ENCODE measurements around the gene RESP18. TPM values are rescaled to one million over a fixed set of nuclear protein-coding genes. Genes with fewer than 3 reads are reported as not detected.
A peak's percentile ranks its signal among the peaks of the same experiment; 100 is the strongest.

The RESP18 gene
- total RNA-seq: not detected

- DNase-seq (ENCODE audit: low spot score): no peak
These were observed at the start of gene RESP18 for GRCh38 chr2:219332542-219332941. RESP18 (minus strand) TSS chr2:219332744.

- DNase-seq (ENCODE audit: low spot score): no peak
These were observed 48.9 kb upstream of the RESP18 start for GRCh38 chr2:219381448-219381847.

- no peak for DNase-seq (ENCODE audit: low spot score)
These were observed 48.4 kb upstream of the RESP18 start for GRCh38 chr2:219380926-219381325.

- no peak for DNase-seq (ENCODE audit: low spot score)
These were observed 45.8 kb upstream of the RESP18 start for GRCh38 chr2:219378163-219378851.

- DNase-seq (ENCODE audit: low spot score): peak; percentile 71
These were observed 36.9 kb upstream of the RESP18 start for GRCh38 chr2:219369447-219369861.

GRCh38 chr2:219368690-219369191 is 36.2 kb upstream of the RESP18 start:
- DNase-seq (ENCODE audit: low spot score): peak; percentile 22

- peak; percentile 63 for DNase-seq (ENCODE audit: low spot score)
These were observed 30.1 kb upstream of the RESP18 start for GRCh38 chr2:219362524-219363164.

GRCh38 chr2:219362072-219362471 is 29.5 kb upstream of the RESP18 start:
- no peak for DNase-seq (ENCODE audit: low spot score)

- no peak for DNase-seq (ENCODE audit: low spot score)
These were observed 25.9 kb upstream of the RESP18 start for GRCh38 chr2:219358170-219359075.

GRCh38 chr2:219356834-219357233 is 24.3 kb upstream of the RESP18 start:
- DNase-seq (ENCODE audit: low spot score): no peak

GRCh38 chr2:219354582-219354981 is 22.0 kb upstream of the RESP18 start:
- no peak for DNase-seq (ENCODE audit: low spot score)

GRCh38 chr2:219353129-219353528 is 20.6 kb upstream of the RESP18 start:
- no peak for DNase-seq (ENCODE audit: low spot score)

GRCh38 chr2:219352448-219353023 is 20.0 kb upstream of the RESP18 start:
- DNase-seq (ENCODE audit: low spot score): peak; percentile 60

GRCh38 chr2:219350710-219351221 is 18.2 kb upstream of the RESP18 start:
- DNase-seq (ENCODE audit: low spot score): no peak

- DNase-seq (ENCODE audit: low spot score): no peak
These were observed 17.7 kb upstream of the RESP18 start for GRCh38 chr2:219350215-219350614.

GRCh38 chr2:219344751-219345430 is 12.3 kb upstream of the RESP18 start:
- peak; percentile 53 for DNase-seq (ENCODE audit: low spot score)

- DNase-seq (ENCODE audit: low spot score): no peak
These were observed 2.8 kb upstream of the RESP18 start for GRCh38 chr2:219335373-219335786.

GRCh38 chr2:219334076-219334475 is 1.5 kb upstream of the RESP18 start:
- no peak for DNase-seq (ENCODE audit: low spot score)

GRCh38 chr2:219331560-219332213 is 857 bp downstream of the RESP18 start:
- DNase-seq (ENCODE audit: low spot score): peak; percentile 32

GRCh38 chr2:219327719-219328118 is 4.8 kb downstream of the RESP18 start:
- no peak for DNase-seq (ENCODE audit: low spot score)
